ENCODE data around the gene MAP3K7CL.

DNA sequence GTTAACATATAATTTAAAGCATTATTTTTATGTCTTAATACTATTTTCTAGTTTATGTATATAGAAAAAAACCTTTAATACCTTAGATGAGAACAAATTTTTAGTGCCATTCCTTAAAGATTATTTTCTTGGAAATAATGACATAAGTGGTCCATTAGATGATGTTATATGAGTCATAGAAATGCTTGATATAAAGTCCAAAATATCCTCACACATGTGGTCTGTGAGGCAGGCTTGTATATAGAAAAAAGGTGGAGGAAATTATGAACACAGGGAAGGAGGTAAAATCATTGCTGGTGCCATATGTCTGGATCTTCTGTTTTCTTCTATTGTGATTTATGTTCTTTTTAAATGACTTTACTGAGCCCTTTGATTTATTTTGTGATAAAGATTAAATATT is 79.3 kb downstream of the MAP3K7CL start:
- TF ChIP-seq EZH2 (IDR thresholded peaks at IDR 0.05; ENCODE audit: low read depth, low read length, severe bottlenecking): no peak
- TF ChIP-seq, protein P1, sequence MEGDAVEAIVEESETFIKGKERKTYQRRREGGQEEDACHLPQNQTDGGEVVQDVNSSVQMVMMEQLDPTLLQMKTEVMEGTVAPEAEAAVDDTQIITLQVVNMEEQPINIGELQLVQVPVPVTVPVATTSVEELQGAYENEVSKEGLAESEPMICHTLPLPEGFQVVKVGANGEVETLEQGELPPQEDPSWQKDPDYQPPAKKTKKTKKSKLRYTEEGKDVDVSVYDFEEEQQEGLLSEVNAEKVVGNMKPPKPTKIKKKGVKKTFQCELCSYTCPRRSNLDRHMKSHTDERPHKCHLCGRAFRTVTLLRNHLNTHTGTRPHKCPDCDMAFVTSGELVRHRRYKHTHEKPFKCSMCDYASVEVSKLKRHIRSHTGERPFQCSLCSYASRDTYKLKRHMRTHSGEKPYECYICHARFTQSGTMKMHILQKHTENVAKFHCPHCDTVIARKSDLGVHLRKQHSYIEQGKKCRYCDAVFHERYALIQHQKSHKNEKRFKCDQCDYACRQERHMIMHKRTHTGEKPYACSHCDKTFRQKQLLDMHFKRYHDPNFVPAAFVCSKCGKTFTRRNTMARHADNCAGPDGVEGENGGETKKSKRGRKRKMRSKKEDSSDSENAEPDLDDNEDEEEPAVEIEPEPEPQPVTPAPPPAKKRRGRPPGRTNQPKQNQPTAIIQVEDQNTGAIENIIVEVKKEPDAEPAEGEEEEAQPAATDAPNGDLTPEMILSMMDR (IDR thresholded peaks at IDR 0.05; ENCODE audit: control extremely low read depth in 1 of 3, insufficient read depth in 1 of 3, low read depth in 1 of 3, low read length in 3 of 3): no peak
- no peak for TF ChIP-seq POLR2AphosphoS5 (IDR thresholded peaks at IDR 0.05; ENCODE audit: low read depth, low read length)
- no peak for TF ChIP-seq SUZ12 (IDR thresholded peaks at IDR 0.05; ENCODE audit: low read length)
- TF ChIP-seq POLR2A (IDR thresholded peaks at IDR 0.05; ENCODE audit: control extremely low read depth in 1 of 2, low read depth in 2 of 2, low read length in 2 of 2): no peak
- no peak for TF ChIP-seq SIX5 (IDR thresholded peaks at IDR 0.05; ENCODE audit: low read depth, low read length)
- no peak for TF ChIP-seq SIN3A (conservative IDR thresholded peaks at IDR 0.05 in 1 of 2, IDR thresholded peaks at IDR 0.05 in 1 of 2; ENCODE audit: low read depth in 1 of 2, low read length in 2 of 2)
- no peak for TF ChIP-seq CREB1 (IDR thresholded peaks at IDR 0.05)
